IPS-20b (cell line): Measurements from ENCODE around the gene MCOLN1.

Experiments
- H3K27ac ChIP-seq: one replicate; pipeline ENCODE4 v1.5.1; 2013; ENCODE audit warnings: low read length
- H3K27me3 ChIP-seq: 2 replicates; pipeline ENCODE4 v1.6.1; 2013; ENCODE audit warnings: mild to moderate bottlenecking, low read length, inconsistent platforms; ENCODE audit not compliant: insufficient read depth
- H3K36me3 ChIP-seq: 2 replicates; pipeline ENCODE4 v1.6.1; 2013; ENCODE audit warnings: low read depth, mild to moderate bottlenecking, inconsistent platforms, low read length, moderate library complexity; ENCODE audit not compliant: insufficient read depth
- H3K4me1 ChIP-seq: 2 replicates; pipeline ENCODE4 v1.6.1; 2013; ENCODE audit warnings: mild to moderate bottlenecking, control low read depth, inconsistent platforms, low read length, moderate library complexity; ENCODE audit not compliant: insufficient read depth
- H3K4me3 ChIP-seq: 2 replicates; pipeline ENCODE4 v1.5.1; 2013; ENCODE audit warnings: mild to moderate bottlenecking, low read length, inconsistent platforms
- H3K9ac ChIP-seq: 2 replicates; pipeline ENCODE4 v1.6.1; 2013; ENCODE audit warnings: low read depth, mild to moderate bottlenecking, inconsistent platforms, low read length, moderate library complexity
- H3K9me3 ChIP-seq: 2 replicates; pipeline ENCODE4 v1.6.1; 2013; ENCODE audit warnings: mild to moderate bottlenecking, low read depth, low read length, inconsistent platforms; ENCODE audit not compliant: insufficient read depth

MCOLN1 gene

DNA sequence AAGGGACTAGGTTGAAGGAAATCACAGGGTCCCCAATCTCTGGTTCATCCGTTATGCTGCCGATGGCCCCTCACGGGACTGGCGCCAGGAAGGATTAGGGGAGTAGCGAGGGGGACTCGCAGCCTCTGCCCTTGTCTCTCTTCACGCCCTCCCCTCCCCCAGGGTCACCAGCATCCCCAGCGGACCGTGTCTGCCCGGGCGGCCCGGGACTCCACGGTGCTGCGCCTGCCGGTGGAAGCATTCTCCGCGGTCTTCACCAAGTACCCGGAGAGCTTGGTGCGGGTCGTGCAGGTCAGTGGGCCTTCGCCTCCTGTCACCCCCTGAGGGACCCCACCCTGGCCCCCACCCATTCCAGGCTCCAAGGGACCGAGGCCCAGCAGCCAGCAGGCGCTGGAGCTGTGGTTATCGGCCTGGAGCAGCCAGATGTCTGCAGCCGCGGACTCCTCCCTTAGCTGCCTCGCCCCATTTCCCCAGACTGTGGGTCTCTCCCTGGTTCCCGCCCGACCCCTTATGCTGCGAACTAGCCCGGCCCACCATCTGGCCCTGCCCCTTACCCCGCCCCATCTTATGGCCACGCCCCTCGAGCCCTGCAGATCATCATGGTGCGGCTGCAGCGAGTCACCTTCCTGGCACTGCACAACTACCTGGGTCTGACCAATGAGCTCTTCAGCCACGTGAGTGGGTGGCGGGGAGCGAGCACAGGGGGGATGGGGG, 18.5 kb downstream of the MCOLN1 start:
- no peak overlapping the region for H3K9ac ChIP-seq
- no peak overlapping the region for H3K4me3 ChIP-seq
- no peaks in the 10 kb centered on the region for H3K9me3 ChIP-seq

DNA sequence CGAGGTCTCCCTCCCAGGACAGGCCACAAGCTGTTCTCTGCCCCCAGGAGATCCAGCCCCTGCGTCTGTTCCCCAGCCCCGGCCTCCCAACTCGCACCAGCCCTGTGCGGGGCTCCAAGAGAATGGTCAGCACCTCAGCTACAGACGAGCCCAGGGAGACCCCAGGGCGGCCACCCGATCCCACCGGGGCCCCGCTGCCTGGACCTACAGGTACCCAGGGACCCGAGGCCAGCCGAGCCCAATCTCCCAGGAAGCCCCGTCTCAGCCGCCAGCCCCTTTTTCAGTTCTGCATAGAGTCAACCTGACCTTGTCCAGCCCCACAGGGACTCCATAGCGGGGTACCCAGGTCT, 19.0 kb downstream of the MCOLN1 start:
- no peaks in the 10 kb centered on the region for H3K4me1 ChIP-seq
- H3K9ac ChIP-seq = no peak overlapping the region
- H3K27me3 ChIP-seq = no peaks in the 10 kb centered on the region
- H3K36me3 ChIP-seq = peaks cover 52% of the 10 kb centered on the region
- no peak overlapping the region for H3K27ac ChIP-seq
- no peaks in the 10 kb centered on the region for H3K9me3 ChIP-seq
- no peak overlapping the region for H3K4me3 ChIP-seq

More for the DNA sequence above, 18.5 kb downstream of the MCOLN1 start:
- H3K27me3 ChIP-seq = no peaks in the 10 kb centered on the region
- no peaks in the 10 kb centered on the region for H3K4me1 ChIP-seq
- H3K27ac ChIP-seq = no peak overlapping the region
- peaks cover 52% of the 10 kb centered on the region for H3K36me3 ChIP-seq

DNA sequence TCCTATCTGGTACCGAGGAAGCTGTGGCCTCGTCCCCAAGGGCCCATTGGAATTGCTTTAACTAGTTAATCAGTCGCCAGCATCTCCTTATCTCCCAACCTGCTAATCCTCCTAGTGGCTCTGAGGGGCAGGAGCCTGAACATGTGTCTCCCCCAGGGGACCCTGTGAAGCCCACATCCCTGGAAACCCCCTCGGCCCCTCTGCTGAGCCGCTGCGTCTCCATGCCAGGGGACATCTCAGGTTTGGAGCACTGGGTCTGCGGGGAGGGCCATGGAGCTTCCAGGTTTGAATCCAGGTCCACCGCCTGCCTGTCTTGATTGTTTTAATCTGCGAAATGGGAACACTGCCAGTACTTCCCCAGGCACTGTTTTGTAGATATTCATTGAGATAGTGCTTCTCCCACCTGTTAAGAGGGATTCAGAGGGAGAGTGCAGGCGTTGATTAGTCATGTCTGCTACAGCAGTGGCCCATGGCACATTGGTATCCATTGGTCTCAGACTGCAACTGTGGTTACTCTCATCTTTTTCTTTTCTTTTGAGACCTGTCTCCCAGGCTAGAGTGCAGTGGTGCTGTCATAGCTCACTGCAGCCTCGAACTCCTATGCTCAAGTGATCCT, 19.5 kb downstream of the MCOLN1 start:
- Histone ChIP-seq H3K9me3 (no peaks in the 10 kb centered on the region), H3K4me1 (no peaks in the 10 kb centered on the region), H3K27me3 (no peaks in the 10 kb centered on the region), H3K27ac (no peak overlapping the region), H3K4me3 (no peak overlapping the region), H3K9ac (no peak overlapping the region), H3K36me3 (peaks cover 50% of the 10 kb centered on the region)

DNA sequence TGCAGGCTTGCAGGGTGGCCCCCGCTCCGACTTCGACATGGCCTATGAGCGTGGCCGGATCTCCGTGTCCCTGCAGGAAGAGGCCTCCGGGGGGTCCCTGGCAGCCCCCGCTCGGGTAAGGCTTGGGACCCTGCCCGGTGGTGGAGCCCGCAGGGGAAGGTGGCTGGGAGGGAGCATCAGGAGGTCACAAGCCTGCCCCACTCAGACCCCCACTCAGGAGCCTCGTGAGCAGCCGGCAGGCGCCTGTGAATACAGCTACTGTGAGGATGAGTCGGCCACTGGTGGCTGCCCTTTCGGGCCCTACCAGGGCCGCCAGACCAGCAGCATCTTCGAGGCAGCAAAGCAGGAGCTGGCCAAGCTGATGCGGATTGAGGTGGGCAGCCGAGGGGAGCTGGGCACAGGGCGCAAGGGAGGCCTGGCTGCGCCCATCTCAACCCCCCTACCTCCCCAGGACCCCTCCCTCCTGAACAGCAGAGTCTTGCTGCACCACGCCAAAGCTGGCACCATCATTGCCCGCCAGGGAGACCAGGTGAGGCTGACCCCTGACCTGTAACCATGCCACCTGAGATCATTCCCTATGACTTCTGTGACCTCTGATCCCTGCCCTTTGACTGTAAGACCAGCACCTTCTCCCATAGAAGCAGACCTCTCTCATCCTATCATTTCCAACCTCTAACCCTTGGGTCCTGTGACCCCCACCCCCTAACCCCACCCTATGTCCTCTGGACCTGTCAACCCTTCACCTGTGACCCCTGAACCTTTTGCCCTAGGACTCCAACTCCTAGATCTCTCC, 20.3 kb downstream of the MCOLN1 start:
- H3K27ac ChIP-seq = no peak overlapping the region
- H3K4me1 ChIP-seq = no peaks in the 10 kb centered on the region
- H3K36me3 ChIP-seq = peaks cover 42% of the 10 kb centered on the region
- H3K4me3 ChIP-seq = no peak overlapping the region
- H3K27me3 ChIP-seq = no peaks in the 10 kb centered on the region
- no peaks in the 10 kb centered on the region for H3K9me3 ChIP-seq
- H3K9ac ChIP-seq = no peak overlapping the region

DNA sequence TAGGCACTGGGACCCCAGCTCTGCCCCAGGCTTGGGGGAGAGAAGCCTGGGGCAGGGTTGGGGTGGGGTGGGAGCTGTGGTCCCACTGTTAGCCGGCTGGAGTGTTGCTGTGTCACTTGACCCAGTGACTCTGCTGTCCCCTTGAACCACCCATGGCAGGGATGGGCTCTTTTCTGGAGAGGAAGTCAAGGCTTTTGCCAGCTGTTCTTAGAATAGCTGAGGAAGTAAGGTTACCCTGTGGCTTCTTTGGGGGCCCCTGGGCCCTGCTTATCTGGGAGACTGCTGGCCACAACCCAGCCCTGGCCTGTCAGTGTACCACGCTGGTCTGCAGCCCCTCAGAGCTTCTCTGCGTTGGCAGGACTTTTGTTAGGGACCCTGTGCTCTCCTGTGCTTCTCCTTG, 22.2 kb downstream of the MCOLN1 start:
- Histone ChIP-seq H3K9me3 (no peaks in the 10 kb centered on the region), H3K27me3 (no peaks in the 10 kb centered on the region)

DNA sequence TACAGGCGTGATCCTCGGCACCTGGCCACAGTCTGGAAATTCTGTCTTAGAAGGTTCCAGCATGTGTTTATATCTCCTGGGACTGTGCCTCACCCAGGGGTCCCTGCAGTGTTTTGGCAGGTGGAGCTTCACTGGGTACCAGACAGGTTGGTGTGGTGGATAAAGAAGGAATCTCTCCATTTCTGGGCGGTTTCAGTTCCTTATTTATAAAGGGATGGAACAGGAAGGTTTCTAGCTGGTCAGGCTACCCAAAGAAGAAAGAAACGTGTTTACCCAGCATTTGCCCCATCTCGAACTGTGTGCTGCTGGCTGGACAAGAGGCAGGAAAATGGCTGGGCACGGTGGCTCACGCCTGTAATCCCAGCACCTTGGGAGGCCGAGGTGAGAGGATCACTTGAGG, 22.9 kb downstream of the MCOLN1 start:
- Histone ChIP-seq H3K27ac (no peak overlapping the region), H3K9ac (no peak overlapping the region), H3K27me3 (no peaks in the 10 kb centered on the region), H3K36me3 (peaks cover 30% of the 10 kb centered on the region), H3K4me3 (no peak overlapping the region), H3K4me1 (no peaks in the 10 kb centered on the region), H3K9me3 (no peaks in the 10 kb centered on the region)

More for the DNA sequence above, 22.2 kb downstream of the MCOLN1 start:
- Histone ChIP-seq H3K4me3 (no peak overlapping the region), H3K27ac (no peak overlapping the region), H3K4me1 (no peaks in the 10 kb centered on the region), H3K36me3 (peaks cover 34% of the 10 kb centered on the region), H3K9ac (no peak overlapping the region)

DNA sequence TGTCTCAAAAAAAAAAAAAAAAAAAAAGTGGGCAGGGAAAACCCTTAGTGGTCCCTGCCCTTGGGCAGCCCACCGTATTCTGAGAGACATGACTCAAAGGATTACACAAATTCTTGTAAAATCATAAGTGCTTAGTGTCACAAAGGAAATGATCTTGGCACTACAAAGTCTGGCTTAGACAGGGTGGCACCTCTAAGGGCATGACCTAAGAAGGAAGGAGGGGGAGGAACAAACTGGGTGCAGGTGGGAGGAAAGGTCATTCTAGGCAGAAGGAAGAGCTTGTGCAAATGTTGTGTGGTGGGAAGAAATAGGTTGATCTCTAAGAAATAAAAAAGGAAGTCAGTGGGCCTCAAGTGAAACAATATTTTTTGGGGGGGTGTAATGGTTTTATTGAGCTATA, 23.5 kb downstream of the MCOLN1 start:
- H3K4me3 ChIP-seq = no peak overlapping the region
- H3K27me3 ChIP-seq = no peaks in the 10 kb centered on the region
- no peak overlapping the region for H3K9ac ChIP-seq
- H3K36me3 ChIP-seq = peaks cover 26% of the 10 kb centered on the region
- H3K27ac ChIP-seq = no peak overlapping the region
- no peaks in the 10 kb centered on the region for H3K9me3 ChIP-seq
- no peaks in the 10 kb centered on the region for H3K4me1 ChIP-seq

DNA sequence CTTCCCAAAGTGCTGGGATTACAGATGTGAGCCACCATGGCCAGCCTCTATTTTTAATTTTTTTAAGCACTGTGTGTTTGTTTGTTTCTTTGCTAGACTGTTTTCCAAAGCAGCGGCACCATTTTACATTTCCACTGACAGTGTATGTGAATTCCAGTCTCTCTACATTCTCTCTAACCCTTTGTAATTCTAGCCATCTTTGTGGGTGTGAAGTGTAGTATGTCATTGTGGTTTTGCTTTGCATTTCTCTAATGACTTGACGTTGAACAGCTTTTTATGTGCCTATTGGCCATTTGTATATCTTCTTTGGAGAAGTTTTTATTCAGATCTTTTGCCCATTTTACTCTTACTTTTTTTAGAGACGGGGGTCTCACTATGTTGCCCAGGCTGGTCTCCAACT, 24.7 kb downstream of the MCOLN1 start:
- Histone ChIP-seq H3K27me3 (no peaks in the 10 kb centered on the region), H3K4me3 (no peak overlapping the region), H3K27ac (no peak overlapping the region)

DNA sequence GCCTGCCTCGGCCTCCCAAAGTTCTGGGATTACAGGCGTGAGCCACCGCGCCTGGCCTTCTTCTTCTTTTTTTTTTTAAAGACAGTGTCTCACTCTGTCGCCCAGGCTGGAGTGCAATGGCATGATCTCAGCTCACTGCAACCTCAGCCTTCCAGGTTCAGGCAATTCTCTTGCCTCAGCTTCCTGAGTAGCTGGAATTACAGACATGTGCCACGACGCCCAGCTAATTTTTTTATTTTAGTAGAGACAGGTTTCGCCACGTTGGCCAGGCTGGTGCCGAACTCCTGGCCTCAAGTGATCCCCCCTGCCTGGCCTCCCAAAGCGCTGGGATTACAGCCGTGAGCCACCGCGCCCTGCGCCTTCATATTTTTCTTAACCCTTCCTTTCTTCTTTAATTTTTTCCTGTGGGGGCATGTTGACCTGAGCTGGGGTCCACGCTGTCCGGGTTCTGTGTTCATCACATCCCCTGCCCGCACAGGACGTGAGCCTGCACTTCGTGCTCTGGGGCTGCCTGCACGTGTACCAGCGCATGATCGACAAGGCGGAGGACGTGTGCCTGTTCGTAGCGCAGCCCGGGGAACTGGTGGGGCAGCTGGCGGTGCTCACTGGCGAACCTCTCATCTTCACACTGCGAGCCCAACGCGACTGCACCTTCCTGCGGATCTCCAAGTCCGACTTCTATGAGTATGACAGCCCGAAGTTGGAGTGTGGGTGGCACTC, 27.2 kb downstream of the MCOLN1 start:
- Histone ChIP-seq H3K9me3 (no peaks in the 10 kb centered on the region), H3K4me1 (no peaks in the 10 kb centered on the region), H3K27me3 (no peaks in the 10 kb centered on the region), H3K27ac (no peak overlapping the region), H3K4me3 (no peak overlapping the region), H3K36me3 (0 out of 2 replicates have a peak, but pooled peaks cover 7% of the 10 kb centered on the region), H3K9ac (no peak overlapping the region)

More for the DNA sequence above, 24.7 kb downstream of the MCOLN1 start:
- no peaks in the 10 kb centered on the region for H3K4me1 ChIP-seq
- H3K9ac ChIP-seq = no peak overlapping the region
- peaks cover 18% of the 10 kb centered on the region for H3K36me3 ChIP-seq
- no peaks in the 10 kb centered on the region for H3K9me3 ChIP-seq

DNA sequence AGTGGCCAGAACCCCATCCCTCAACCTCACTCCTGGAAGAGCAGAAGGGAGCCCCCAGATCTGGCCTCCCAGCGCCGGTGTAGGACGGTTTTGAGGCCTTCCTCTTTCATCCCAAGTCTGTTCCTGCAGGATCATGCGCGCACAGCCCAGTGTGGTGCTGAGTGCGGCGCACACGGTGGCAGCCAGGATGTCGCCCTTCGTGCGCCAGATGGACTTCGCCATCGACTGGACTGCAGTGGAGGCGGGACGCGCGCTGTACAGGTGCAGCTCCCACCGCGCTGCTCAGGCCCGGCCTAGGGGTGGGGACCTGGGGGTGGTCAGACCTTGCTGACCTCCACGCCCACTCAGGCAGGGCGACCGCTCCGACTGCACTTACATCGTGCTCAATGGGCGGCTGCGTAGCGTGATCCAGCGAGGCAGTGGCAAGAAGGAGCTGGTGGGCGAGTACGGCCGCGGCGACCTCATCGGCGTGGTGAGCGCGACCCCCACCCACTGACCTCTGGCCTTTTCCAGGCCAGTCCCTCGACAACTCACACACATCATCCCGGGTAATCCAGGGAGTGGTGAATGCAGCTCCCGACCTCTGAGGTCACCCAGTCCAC, 27.8 kb downstream of the MCOLN1 start:
- H3K9ac ChIP-seq = no peak overlapping the region
- no peaks in the 10 kb centered on the region for H3K4me1 ChIP-seq
- 0 out of 2 replicates have a peak, but pooled peaks cover 6% of the 10 kb centered on the region for H3K36me3 ChIP-seq
- H3K4me3 ChIP-seq = peak overlapping the region; percentile 59; the same call in 1 of the 2 replicates
- H3K27me3 ChIP-seq = no peaks in the 10 kb centered on the region
- no peaks in the 10 kb centered on the region for H3K9me3 ChIP-seq
- H3K27ac ChIP-seq = no peak overlapping the region
